D341Med (cell line): ENCODE results near the gene HOXB5.

Experiments
- DNase-seq: peaks from one replicate; pipeline ENCODE4 v3.0.0; 2012; ENCODE audit warnings: low spot score

The HOXB5 gene

GRCh38 chr17:48546924-48547807 is 46.4 kb downstream of the HOXB5 start:
- DNase-seq, result no peak

GRCh38 chr17:48546137-48546923 is 47.2 kb downstream of the HOXB5 start:
- DNase-seq, result no peak

GRCh38 chr17:48545539-48545938 is 48.0 kb downstream of the HOXB5 start:
- DNase-seq, result no peak

DNA sequence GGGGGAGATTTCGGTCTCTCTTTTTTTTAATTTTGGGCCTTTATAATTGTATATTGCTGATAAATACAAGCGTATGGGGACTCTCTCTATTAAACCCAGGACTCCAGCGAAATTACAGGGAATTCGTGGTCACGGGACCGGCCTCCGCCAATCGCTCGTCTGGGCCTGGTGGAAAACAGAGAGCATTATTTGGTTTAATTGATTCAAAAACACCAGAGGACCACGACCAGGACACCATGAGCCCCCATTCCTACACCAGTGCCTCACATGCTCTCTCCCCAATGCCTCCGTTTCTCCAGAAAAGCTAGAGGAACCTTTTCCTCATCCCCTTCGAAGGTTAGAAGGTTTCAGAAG is 48.6 kb downstream of the HOXB5 start, which contains the start of gene HOXB2:
HOXB2 (minus strand) TSS at position 88 of the 354 bp plus-strand sequence. CDS start 198 bp downstream, outside the sequence.
- DNase-seq, result no peak

DNA sequence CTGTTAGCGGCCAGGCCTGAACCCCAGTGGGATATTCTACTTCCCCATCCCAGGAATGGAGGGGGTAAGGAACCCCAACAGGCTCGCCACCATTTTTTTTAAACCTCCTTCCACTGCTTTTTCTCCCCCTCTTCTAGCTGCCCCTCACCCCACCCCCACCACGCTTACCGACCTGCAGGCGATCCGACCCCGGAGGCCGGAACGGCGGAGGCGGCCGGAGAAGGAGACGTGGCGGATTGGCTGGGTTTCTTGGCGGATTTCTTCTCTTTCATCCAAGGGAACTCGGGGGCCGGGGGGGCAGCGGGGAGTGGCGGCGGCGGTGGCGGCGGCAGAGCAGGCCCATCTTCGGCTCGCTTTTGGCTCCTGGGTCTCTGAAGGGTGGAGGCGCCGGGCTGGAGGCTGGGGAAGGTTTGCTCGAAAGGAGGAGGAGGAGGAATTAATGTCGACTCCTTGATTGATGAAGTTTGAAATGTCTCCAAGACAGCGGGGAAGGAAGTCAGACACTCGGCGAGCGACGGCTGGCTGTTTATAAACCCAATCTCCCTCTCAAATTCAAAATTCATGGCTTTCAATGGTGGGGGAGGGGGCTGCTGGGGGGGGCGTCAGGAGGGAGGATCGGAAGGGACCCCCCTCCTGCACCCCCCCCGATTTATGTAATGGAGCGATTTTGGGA is 49.1 kb downstream of the HOXB5 start:
- DNase-seq, result no peak

DNA sequence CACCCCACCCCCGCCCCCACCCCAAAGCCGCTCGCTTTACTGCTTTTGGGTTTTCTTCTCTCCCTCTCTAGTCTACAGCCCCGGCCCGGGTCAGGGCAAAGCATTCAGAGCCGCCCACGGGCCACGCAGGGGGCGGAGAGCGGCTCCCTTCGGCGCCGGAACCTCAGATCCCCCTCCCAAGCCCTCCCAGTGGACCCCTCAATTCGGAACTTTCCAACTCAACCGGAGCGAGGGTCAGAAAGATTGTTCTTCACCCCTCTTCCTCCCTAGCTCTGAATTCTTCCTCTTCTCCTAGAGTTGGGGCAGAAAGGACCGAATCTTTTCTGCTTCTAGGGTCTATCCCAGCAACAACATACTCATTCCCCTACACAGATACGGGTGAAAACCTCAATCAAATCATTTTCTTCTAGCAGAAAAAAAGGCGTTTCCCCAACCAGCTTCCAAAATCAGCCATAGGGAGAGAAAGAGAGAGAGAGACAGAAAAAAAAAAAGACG is 49.7 kb downstream of the HOXB5 start:
- no peak for DNase-seq

DNA sequence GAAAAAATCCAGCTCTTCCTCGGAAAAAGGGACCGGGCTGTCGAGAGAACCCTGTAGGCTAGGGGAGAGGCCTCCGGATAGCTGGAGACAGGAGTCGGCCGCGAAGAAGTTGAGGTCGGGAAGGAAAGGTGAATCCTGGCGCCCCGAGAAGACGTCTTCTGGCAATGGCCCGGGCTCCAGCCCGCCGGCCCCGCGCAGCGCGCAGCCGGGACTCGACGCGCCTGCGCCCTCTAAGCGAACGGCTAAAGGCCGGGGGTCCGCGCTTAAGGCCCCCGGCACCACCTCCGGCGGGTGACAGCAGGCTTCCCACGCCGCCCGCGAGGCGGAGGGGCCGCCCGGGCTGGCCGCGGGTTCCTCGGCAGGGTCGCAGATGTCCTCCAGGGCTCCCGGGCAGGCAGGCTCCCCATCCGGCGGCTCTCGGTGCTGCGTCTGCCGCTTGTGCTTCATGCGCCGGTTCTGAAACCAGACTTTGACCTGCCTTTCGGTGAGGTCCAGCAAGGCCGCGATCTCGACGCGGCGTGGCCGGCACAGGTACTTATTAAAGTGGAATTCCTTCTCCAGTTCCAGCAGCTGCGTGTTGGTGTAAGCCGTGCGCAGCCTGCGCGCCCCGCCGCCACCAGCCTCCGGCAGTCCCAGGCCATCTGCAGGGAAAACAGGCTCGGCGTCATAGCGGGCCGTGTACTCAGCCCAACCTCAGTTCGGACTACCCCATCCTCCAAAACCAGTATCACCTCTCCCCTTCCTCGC is 50.3 kb downstream of the HOXB5 start:
- no peak for DNase-seq

DNA sequence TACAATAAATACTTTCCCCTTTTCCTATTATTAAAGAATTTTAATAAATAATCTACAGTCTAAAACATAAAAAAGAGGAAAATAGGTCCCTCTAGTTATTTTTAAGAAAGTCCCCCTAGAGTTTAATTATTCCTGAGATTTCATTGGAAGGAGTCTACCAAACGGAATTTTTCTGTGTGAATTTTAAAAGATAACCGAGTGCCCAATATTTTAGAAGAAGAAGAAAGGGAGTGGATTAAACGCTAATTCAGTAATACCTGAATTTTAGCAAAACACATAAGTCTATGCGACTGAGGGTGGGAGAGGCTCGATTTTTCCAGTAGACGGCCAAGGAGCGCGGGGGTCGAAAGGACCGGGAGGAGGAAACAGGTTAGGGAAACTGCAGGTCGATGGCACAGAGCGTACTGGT is 50.9 kb downstream of the HOXB5 start:
- no peak for DNase-seq

- no peak for DNase-seq
Measured at GRCh38 chr17:48542114-48542656, 51.4 kb downstream of the HOXB5 start.

DNA sequence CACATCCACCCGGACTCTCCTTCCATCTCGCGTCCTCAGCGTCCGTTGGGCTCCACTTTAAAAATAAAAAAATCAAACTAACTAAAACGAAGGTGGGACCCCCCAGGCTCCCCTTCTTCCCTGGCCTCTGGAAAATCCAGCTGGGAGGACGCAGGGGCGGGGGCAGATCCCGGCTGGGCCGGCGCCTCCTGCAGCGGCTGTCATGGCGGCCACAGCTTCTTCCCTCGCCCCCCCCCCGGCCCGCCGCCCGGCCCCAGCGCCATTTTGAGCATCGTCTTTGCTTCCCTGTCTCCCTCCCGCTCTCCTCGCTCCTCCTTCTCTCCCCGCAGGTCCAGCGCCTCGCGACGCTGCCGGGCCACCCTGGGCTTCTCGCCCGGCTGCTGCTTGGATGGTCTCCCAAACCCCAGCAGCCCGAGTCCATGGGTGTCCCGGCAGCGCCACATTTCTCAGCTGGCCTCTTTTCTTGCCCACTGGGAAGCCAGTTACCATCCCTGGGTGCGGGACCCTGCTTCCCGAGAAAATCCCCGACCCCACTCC is 51.9 kb downstream of the HOXB5 start:
- no peak for DNase-seq
